Measurements from ENCODE around the gene TLCD3A.
"Not testable (repeated sequence)": the region's sequence is repeated elsewhere in the genome, so short reads cannot be mapped to it uniquely, and the experiment has no call there.

The TLCD3A gene

GRCh38 chr17:732067-732901 is at the start of gene TLCD3A:
TLCD3A (plus strand) TSS chr17:732596; CDS start chr17:732648, 52 bp downstream.
- no peak for DNase-seq

- DNase-seq, result no peak
Measured at GRCh38 chr17:683040-683439, 49.4 kb upstream of the TLCD3A start.

GRCh38 chr17:683499-684254 is 48.7 kb upstream of the TLCD3A start:
- no peak for DNase-seq

GRCh38 chr17:685006-685405 is 47.4 kb upstream of the TLCD3A start:
- no peak for DNase-seq

GRCh38 chr17:688100-688989 is 44.1 kb upstream of the TLCD3A start:
- DNase-seq, result no peak

- DNase-seq, result no peak
Measured at GRCh38 chr17:689556-690275, 42.7 kb upstream of the TLCD3A start.

- DNase-seq, result no peak
Measured at GRCh38 chr17:690361-690760, 42.0 kb upstream of the TLCD3A start.

- DNase-seq, result no peak
Measured at GRCh38 chr17:691423-691822, 41.0 kb upstream of the TLCD3A start.

GRCh38 chr17:692116-692515 is 40.3 kb upstream of the TLCD3A start:
- DNase-seq, result no peak

- DNase-seq, result no peak
Measured at GRCh38 chr17:693791-694638, 38.4 kb upstream of the TLCD3A start.

- no peak for DNase-seq
Measured at GRCh38 chr17:696369-696768, 36.0 kb upstream of the TLCD3A start.

GRCh38 chr17:697682-698081 is 34.7 kb upstream of the TLCD3A start:
- no peak for DNase-seq

- not testable (repeated sequence) for DNase-seq
Measured at GRCh38 chr17:698096-698495, 34.3 kb upstream of the TLCD3A start.

GRCh38 chr17:699345-699744 is 33.1 kb upstream of the TLCD3A start:
- DNase-seq, result no peak

GRCh38 chr17:700504-701094 is 31.8 kb upstream of the TLCD3A start:
- DNase-seq, result no peak

- no peak for DNase-seq
Measured at GRCh38 chr17:703081-703875, 29.1 kb upstream of the TLCD3A start.

GRCh38 chr17:704111-704864 is 28.1 kb upstream of the TLCD3A start:
- DNase-seq, result no peak

GRCh38 chr17:705011-705410 is 27.4 kb upstream of the TLCD3A start:
- DNase-seq, result no peak

GRCh38 chr17:705863-706262 is 26.5 kb upstream of the TLCD3A start:
- DNase-seq, result no peak

All from NK-92 treated with Interleukin-12 subunit alpha and Interleukin-12 subunit beta, amount 100 ng/mL, for 24 hours (cell line).